ENCODE measurements around the gene HDAC4.

- no peak for TF ChIP-seq POLR2A (IDR thresholded peaks at IDR 0.05; ENCODE audit: low read length)
- TF ChIP-seq REST (IDR thresholded peaks at IDR 0.05), result no peak
- TF ChIP-seq CTCF (IDR thresholded peaks at IDR 0.05), result no peak
- TF ChIP-seq MYC (IDR thresholded peaks at IDR 0.05; ENCODE audit: borderline replicate concordance, low read length), result no peak
- no peak for TF ChIP-seq MAX (IDR thresholded peaks at IDR 0.05)
- TF ChIP-seq RCOR1 (IDR thresholded peaks at IDR 0.05; ENCODE audit: low read depth, low read length), result no peak
- no peak for TF ChIP-seq RAD21 (conservative IDR thresholded peaks at IDR 0.05 in 1 of 2, IDR thresholded peaks at IDR 0.05 in 1 of 2)
- TF ChIP-seq CEBPB (IDR thresholded peaks at IDR 0.05), result no peak
- TF ChIP-seq E2F6 (IDR thresholded peaks at IDR 0.05; ENCODE audit: borderline replicate concordance, low read depth), result no peak
- TF ChIP-seq MAZ (IDR thresholded peaks at IDR 0.05; ENCODE audit: borderline replicate concordance, low read depth, low read length), result no peak
- TF ChIP-seq JUNB (IDR thresholded peaks at IDR 0.05), result no peak
- no peak for TF ChIP-seq HEYL (CRISPR knock-in tag; IDR thresholded peaks at IDR 0.05)
- TF ChIP-seq CBX2 (IDR thresholded peaks at IDR 0.05; ENCODE audit: borderline replicate concordance, low read depth), result no peak
Measured at GRCh38 chr2:239432174-239432573, 31.4 kb upstream of the HDAC4 start.

Measured in A549 (cell line).